NCI-H146 treated with DMSO at 0.1 percent for 48 hours (cell line): ENCODE results near the gene CEP164.

Experiments used
- DNase-seq: peaks from one replicate; lab custom pipeline; 2025; ENCODE audit not compliant: unreplicated experiment; lab: John Stamatoyannopoulos, UW

CEP164 gene

DNA sequence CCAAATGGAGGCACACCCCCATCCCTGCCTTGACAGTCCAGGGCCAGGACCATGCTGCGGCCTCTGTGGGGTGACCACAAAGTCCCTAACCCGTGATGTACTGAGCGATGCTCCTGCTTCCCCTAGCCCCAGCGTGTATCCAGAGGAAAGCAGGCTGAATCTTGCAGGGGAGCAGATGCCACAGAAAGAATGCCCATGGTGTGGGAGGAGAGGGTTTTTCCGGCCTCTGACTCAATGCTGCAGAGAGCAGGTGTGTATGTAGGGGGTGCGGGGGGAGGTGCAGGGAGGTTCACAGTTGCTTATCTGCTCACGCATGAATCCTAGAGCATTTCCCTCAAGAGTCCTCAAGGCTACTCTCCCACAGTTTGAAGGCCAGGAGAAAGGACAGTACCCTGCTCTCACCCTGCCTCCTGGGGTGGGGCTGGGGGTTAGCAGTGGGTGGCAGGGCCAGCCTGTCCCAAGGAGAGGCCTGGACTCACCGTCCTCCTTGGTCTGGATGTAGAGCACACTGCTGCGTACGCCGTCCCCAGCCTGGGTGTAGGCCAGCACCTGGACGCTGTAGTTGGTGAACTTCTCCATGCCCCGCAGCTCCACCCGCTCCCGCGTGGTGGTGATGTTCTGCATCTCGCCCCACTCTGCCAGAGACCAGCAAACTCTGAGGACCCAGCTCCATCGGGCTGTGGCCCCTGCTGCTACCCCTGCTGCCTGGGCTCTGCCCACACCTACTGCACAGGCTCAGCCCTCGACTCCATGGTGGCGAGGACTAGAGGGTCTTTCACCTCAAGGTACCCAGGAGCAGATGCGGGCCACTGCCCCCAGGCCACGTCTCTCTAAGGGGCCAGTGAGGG is 130.8 kb downstream of the CEP164 start:
- DNase-seq = no peak

DNA sequence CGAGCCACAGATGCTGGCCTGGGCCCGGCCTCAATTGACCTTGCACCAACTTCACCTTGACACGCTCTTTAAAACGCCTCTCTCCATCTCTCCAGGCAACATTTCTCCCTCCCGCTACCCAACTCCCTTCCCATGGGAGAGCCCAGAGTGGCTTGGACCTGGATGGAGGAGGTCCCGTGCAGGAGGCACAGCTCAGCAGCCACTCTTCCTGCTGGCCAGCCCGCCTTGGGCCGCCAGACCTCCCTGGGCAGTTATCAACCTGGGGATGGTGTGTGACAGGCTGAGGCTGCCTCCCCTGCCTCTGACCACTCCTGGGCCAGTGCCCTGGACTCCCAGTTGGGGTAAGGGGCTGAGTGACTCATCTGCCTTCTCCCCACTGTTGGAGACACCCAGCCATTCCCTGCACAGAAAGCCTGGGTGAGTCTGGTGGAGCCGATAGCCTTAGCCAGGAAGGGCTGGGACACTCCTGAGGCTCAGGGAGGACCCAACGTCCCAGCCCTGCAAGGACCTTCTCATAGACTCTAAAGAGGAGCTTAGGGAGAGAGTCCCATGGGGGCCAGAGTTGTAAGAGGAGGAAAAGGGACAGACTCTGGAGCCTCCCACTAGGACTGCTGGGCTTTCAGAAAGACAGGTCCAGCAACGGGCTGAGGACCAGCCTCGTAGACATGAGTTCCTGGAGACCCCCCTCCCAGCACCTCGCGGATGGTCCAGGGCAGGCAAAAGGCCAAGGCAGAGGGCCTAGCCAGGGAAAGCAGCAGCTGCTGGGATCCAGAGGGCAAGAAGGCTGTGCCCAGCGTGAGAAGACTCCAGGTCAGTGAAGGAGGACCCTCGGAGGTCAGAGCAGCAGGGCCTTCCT is 131.7 kb downstream of the CEP164 start:
- DNase-seq = no peak

DNA sequence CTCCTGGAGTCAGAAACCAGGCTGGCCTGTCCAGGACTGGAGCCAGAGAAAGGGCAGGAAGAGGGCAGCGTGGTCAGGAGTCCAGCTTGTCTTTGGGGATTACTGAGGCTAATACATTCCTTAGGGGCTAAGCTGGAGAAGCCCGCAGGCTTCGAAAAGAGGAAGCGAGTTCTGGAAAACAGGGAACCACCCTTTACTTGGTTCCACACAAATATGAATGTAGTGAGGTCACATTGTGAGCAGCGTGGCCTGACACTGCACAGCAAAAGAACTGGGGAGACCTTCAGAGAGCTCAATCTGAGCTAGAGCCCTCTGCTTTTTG is 132.3 kb downstream of the CEP164 start:
- DNase-seq = no peak

DNA sequence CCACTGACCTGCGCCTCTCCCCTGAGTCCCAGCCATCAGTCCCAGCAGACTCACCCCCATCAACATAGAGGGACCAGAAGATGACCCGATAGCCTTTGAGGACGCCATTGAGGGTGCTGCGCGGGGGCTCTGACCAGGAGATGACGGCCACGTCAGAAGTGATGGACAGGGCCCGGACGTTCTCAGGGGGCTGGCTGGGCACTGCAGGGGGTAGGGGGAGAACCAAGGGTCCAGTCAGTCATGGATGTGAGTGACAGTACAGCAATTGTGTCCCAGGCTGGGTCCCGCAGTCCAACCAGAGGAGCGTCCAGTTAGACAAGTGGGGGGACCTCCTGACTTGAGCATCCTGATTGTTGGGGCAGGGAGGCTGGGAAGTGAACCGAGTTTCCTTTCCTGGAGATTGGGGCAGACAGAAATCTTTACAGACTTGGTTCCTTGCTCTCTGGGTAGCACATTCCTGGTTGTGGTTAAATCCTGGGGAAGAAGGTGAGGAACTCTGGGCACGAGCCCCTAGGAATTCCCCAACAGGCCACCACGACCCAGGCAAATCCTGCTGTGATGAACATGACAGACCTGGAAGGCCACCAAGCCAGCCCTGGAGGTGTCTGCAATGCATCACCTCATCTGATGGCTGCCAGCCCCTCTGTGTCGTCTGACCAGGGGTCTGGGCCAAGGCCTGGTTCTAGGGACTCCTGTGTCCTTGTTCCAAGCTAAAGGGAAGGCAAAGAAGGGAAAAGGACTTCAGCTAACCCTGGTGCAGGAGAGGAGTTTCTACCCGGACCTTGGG is 133.9 kb downstream of the CEP164 start:
- DNase-seq = no peak

DNA sequence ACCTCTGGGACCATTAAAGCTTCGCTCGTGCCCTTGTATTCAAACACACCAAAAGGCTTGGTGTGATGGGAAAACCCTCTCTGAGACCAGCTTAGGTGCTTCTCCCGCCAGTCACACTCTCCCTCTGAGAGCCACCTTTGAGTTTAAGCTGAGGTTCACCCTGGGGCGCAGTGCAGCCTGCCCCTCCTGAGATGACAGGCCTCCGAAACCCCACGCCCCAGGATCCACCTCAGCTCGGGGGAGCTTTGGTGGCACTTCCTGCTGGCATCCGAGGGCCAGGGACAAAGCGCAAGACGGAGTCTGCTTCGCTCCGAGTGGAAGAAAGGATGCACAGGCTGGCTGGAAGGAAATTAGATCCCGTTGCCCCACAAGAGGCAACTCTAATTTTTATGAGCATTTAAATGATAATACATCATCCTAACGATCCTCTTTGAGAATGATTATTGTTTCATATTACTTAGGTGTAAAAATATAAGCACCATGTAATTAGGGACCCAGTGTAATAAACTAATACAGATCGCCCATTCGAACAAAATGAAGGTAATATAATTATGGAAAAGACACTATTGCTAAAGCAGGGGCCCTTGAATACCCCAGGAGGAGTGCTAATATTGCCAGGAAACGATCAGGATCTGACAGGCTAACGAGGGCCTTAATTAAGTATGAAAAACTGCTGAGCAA is 134.7 kb downstream of the CEP164 start:
- no peak for DNase-seq

DNA sequence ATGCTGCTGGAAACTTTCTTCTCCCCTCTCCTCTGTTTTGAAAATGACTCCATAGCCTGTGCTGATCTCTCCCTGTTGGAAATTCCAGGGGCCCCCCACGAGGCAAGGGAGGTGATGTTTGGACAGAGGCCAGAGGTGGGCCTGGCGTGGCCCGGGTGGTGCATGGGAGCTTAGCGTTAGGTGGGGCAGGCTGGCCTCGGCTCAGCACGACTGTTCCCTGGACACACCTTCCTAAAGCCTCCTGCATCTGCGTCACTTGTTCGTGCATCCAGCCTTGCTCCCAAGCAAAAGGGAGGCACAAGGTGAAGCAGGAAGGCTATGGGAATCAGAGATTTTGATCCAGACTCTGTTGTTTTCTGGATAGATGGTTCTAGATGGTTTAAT is 135.2 kb downstream of the CEP164 start:
- DNase-seq = no peak
